Stimulated activated CD4-positive, alpha-beta T cell treated with anti-CD3 and anti-CD28 coated beads, Interleukin-1b, Interleukin-23, amount 100 ng/mL, for 1 hour (primary cell): Measurements from ENCODE around the gene TNFSF4.
"Not testable (repeated sequence)": the region's sequence is repeated elsewhere in the genome, so short reads cannot be mapped to it uniquely, and the experiment has no call there.

Source experiments
- DNase-seq, 2 donors: peaks; one replicate each; pipeline ENCODE4 v3.0.0-alpha.2; 2020; ENCODE audit warnings: low read depth in 2 of 2

Gene TNFSF4

GRCh38 chr1:173164178-173164577 is 43.0 kb downstream of the TNFSF4 start:
- DNase-seq = no peak

GRCh38 chr1:173163222-173163621 is 43.9 kb downstream of the TNFSF4 start:
- no peak for DNase-seq

- DNase-seq = no peak
Measured at GRCh38 chr1:173162601-173163000, 44.5 kb downstream of the TNFSF4 start.

GRCh38 chr1:173161510-173162221 is 45.5 kb downstream of the TNFSF4 start:
- no peak for DNase-seq

- not testable (repeated sequence) for DNase-seq
Measured at GRCh38 chr1:173153964-173154363, 53.2 kb downstream of the TNFSF4 start.

GRCh38 chr1:173153503-173153902 is 53.6 kb downstream of the TNFSF4 start:
- DNase-seq = no peak

- DNase-seq = no peak
Measured at GRCh38 chr1:173152598-173152997, 54.5 kb downstream of the TNFSF4 start.

GRCh38 chr1:173150795-173151194 is 56.3 kb downstream of the TNFSF4 start:
- no peak for DNase-seq

- no peak for DNase-seq
Measured at GRCh38 chr1:173149887-173150286, 57.2 kb downstream of the TNFSF4 start.

GRCh38 chr1:173148971-173149370 is 58.2 kb downstream of the TNFSF4 start:
- DNase-seq = no peak

GRCh38 chr1:173148545-173148944 is 58.6 kb downstream of the TNFSF4 start:
- DNase-seq = no peak

GRCh38 chr1:173140733-173141132 is 66.4 kb downstream of the TNFSF4 start:
- no peak for DNase-seq

GRCh38 chr1:173139706-173140105 is 67.4 kb downstream of the TNFSF4 start:
- DNase-seq = no peak

- no peak for DNase-seq
Measured at GRCh38 chr1:173137107-173137706, 69.9 kb downstream of the TNFSF4 start.

GRCh38 chr1:173134800-173135199 is 72.3 kb downstream of the TNFSF4 start:
- DNase-seq = no peak

GRCh38 chr1:173134029-173134428 is 73.1 kb downstream of the TNFSF4 start:
- DNase-seq = no peak
